Endometrial microvascular endothelial cells (primary cell): ENCODE results near the gene ATP6V1B1. TPM values are rescaled to one million over a fixed set of nuclear protein-coding genes. Genes with fewer than 3 reads are reported as not detected.

Experiments used
- in situ Hi-C: cut with HindIII; loops from 2 replicates; pipeline ENCODE4 v1.10.0; 2017; ENCODE audit warnings: low sequenced_read_pairs, low pct_unique_long_range_greater_than_20kb; ENCODE audit errors: inconsistent ontology term
- total RNA-seq: library from RNA; depleted of rRNA; stranded (reverse); fragments of >200 nt; gene quantifications from one replicate; pipeline ENCODE4 v1.2.3, GENCODE V29; 2015; ENCODE audit errors: inconsistent ontology term

The ATP6V1B1 gene
- total RNA-seq, 1 donor from 2014 or later, result not detected

GRCh38 chr2:70922235-70923234 lies 13.2 kb upstream of the ATP6V1B1 start:
- in situ Hi-C loops, result no loop called here

GRCh38 chr2:70923378-70924015 lies 12.2 kb upstream of the ATP6V1B1 start:
- in situ Hi-C loops, result no loop called here

- in situ Hi-C loops, result no loop called here
These were observed 9.7 kb upstream of the ATP6V1B1 start for GRCh38 chr2:70926042-70926441.

GRCh38 chr2:70927138-70927537 lies 8.6 kb upstream of the ATP6V1B1 start:
- in situ Hi-C loops, result no loop called here

GRCh38 chr2:70927641-70928040 lies 8.1 kb upstream of the ATP6V1B1 start:
- in situ Hi-C loops, result no loop called here

- in situ Hi-C loops, result no loop called here
These were observed 7.3 kb upstream of the ATP6V1B1 start for GRCh38 chr2:70928366-70928765.

- in situ Hi-C loops, result no loop called here
These were observed 5.0 kb upstream of the ATP6V1B1 start for GRCh38 chr2:70930371-70931329.

GRCh38 chr2:70931376-70932000 lies 4.2 kb upstream of the ATP6V1B1 start:
- in situ Hi-C loops, result no loop called here

- in situ Hi-C loops, result no loop called here
These were observed 3.0 kb upstream of the ATP6V1B1 start for GRCh38 chr2:70932631-70933230.

- in situ Hi-C loops, result no loop called here
These were observed 719 bp upstream of the ATP6V1B1 start for GRCh38 chr2:70934981-70935380.

GRCh38 chr2:70936165-70936978 lies 672 bp downstream of the ATP6V1B1 start:
- in situ Hi-C loops, result no loop called here

GRCh38 chr2:70936979-70937811 lies 1.5 kb downstream of the ATP6V1B1 start:
- in situ Hi-C loops, result no loop called here

- in situ Hi-C loops, result no loop called here
These were observed 2.3 kb downstream of the ATP6V1B1 start for GRCh38 chr2:70937866-70938585.

- in situ Hi-C loops, result no loop called here
These were observed 2.9 kb downstream of the ATP6V1B1 start for GRCh38 chr2:70938586-70938950.

- in situ Hi-C loops, result no loop called here
These were observed 3.5 kb downstream of the ATP6V1B1 start for GRCh38 chr2:70939001-70939838.
